ENCODE measurements around the gene IQCF5.

DNA sequence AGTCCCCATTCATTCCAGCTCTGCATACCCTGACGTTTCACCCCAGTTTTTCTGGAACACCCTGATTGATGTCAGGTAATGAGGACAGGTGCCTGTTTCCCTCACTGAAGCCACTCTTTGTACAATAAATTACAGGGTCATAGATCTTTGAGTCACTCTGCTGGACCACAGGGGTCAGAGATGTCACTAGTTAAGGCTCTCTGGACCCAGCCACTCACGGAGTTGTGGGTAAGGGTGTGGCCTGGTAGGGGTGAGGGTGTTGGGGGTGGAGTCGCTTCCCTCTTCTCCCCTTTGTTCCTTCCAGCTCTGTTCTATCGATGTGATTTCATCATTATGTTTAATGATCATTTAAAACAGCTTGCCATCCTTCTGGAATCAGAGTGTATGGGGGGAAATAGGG is 512 bp downstream of the IQCF5 start:
- no peak for TF ChIP-seq CTCF (conservative IDR thresholded peaks at IDR 0.05; ENCODE audit: low read depth in 2 of 2)
- no peak for TF ChIP-seq EZH2phosphoT487 (IDR thresholded peaks at IDR 0.05; ENCODE audit: unreplicated experiment)
- TF ChIP-seq CREB1 (CRISPR knock-in tag; IDR thresholded peaks at IDR 0.05; ENCODE audit: low read depth), result no peak
- TF ChIP-seq EZH2 (IDR thresholded peaks at IDR 0.05; ENCODE audit: low read depth, unreplicated experiment), result no peak
- TF ChIP-seq JUNB (IDR thresholded peaks at IDR 0.05; ENCODE audit: unreplicated experiment), result no peak
- TF ChIP-seq ETS1 (IDR thresholded peaks at IDR 0.05), result no peak
- TF ChIP-seq, protein P1, sequence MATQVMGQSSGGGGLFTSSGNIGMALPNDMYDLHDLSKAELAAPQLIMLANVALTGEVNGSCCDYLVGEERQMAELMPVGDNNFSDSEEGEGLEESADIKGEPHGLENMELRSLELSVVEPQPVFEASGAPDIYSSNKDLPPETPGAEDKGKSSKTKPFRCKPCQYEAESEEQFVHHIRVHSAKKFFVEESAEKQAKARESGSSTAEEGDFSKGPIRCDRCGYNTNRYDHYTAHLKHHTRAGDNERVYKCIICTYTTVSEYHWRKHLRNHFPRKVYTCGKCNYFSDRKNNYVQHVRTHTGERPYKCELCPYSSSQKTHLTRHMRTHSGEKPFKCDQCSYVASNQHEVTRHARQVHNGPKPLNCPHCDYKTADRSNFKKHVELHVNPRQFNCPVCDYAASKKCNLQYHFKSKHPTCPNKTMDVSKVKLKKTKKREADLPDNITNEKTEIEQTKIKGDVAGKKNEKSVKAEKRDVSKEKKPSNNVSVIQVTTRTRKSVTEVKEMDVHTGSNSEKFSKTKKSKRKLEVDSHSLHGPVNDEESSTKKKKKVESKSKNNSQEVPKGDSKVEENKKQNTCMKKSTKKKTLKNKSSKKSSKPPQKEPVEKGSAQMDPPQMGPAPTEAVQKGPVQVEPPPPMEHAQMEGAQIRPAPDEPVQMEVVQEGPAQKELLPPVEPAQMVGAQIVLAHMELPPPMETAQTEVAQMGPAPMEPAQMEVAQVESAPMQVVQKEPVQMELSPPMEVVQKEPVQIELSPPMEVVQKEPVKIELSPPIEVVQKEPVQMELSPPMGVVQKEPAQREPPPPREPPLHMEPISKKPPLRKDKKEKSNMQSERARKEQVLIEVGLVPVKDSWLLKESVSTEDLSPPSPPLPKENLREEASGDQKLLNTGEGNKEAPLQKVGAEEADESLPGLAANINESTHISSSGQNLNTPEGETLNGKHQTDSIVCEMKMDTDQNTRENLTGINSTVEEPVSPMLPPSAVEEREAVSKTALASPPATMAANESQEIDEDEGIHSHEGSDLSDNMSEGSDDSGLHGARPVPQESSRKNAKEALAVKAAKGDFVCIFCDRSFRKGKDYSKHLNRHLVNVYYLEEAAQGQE (IDR thresholded peaks at IDR 0.05; ENCODE audit: unreplicated experiment), result no peak
- TF ChIP-seq ZNF331 (CRISPR knock-in tag; IDR thresholded peaks at IDR 0.05; ENCODE audit: low read depth), result no peak
- TF ChIP-seq POLR2AphosphoS5 (IDR thresholded peaks at IDR 0.05; ENCODE audit: low read depth), result no peak
- TF ChIP-seq NANOG (IDR thresholded peaks at IDR 0.05; ENCODE audit: borderline replicate concordance), result no peak
- TF ChIP-seq ZNF462 (CRISPR knock-in tag; IDR thresholded peaks at IDR 0.05), result no peak
- no peak for TF ChIP-seq ZNF114 (CRISPR knock-in tag; IDR thresholded peaks at IDR 0.05)

Data from GM23338 (cell line).